K562 (cell line): ENCODE data around the gene ZBTB2.
"Not testable (repeated sequence)": the region's sequence is repeated elsewhere in the genome, so short reads cannot be mapped to it uniquely, and the experiment has no call there.

ENCODE experiments used
- FOXM1 ChIP-seq, 2 experiments: fragments of 450-650 bp in 1 of 2; sonication (generic) in 1 of 2; formaldehyde crosslinking in 1 of 2; IDR thresholded peaks; 2 replicates each; pipeline versions ENCODE4 v1.6.1 to v1.9.0; 2017 to 2022; ENCODE audit warnings: low read depth in 2 of 2, mild to moderate bottlenecking in 2 of 2, missing genetic modification reagents in 1 of 2, moderate library complexity in 1 of 2
- NR1H2 ChIP-seq: sonication (generic); formaldehyde crosslinking; IDR thresholded peaks from 2 replicates; pipeline ENCODE4 v1.4.0; 2020; ENCODE audit warnings: mild to moderate bottlenecking, missing genetic modification reagents
- NR3C1 ChIP-seq: sonication (generic); formaldehyde crosslinking; IDR thresholded peaks from 2 replicates; pipeline ENCODE4 v1.8.1; 2022; ENCODE audit warnings: missing genetic modification reagents
- POLR2A ChIP-seq: fragments of 450-650 bp; conservative IDR thresholded peaks from 2 replicates; pipeline ENCODE4 v1.6.1; 2016
- U2AF2 ChIP-seq: fragments of 200-400 bp; formaldehyde crosslinking; optimal IDR thresholded peaks from 2 replicates; pipeline ENCODE3; 2017; ENCODE audit warnings: low read depth, mild to moderate bottlenecking, low read length
- YBX1 ChIP-seq: fragments of 450-650 bp; IDR thresholded peaks from 2 replicates; pipeline ENCODE4 v1.7.1; 2016; ENCODE audit warnings: mild to moderate bottlenecking
- TF ChIP-seq, protein P1 (sequence below), 3 experiments: IDR thresholded peaks in 2 of 3; conservative IDR thresholded peaks in 1 of 3; 2 replicates each; pipeline ENCODE4 v1.5.1; 2011 to 2012; ENCODE audit warnings: low read length in 3 of 3, mild to moderate bottlenecking in 3 of 3, control low read depth in 2 of 3, improper control_type of control experiment in 1 of 3, inconsistent platforms in 1 of 3, low read depth in 1 of 3, mixed read lengths in 1 of 3, moderate library complexity in 1 of 3; ENCODE audit not compliant: insufficient read depth in 2 of 3
- TF ChIP-seq, protein P2 (sequence below): sonication (generic); formaldehyde crosslinking; IDR thresholded peaks from 2 replicates; pipeline ENCODE4 v1.4.0; 2020; ENCODE audit warnings: mild to moderate bottlenecking, missing genetic modification reagents

GRCh38 chr6:151382631-151383030, 8.7 kb downstream of the ZBTB2 start:
- not testable (repeated sequence) for TF ChIP-seq POLR2A; NR3C1 (CRISPR knock-in tag); NR1H2 (CRISPR knock-in tag); FOXM1 (IDR thresholded peaks at IDR 0.05; ENCODE audit: low read depth); FOXM1 (CRISPR knock-in tag; IDR thresholded peaks at IDR 0.05; ENCODE audit: low read depth); YBX1; U2AF2
- TF ChIP-seq, protein P1, sequence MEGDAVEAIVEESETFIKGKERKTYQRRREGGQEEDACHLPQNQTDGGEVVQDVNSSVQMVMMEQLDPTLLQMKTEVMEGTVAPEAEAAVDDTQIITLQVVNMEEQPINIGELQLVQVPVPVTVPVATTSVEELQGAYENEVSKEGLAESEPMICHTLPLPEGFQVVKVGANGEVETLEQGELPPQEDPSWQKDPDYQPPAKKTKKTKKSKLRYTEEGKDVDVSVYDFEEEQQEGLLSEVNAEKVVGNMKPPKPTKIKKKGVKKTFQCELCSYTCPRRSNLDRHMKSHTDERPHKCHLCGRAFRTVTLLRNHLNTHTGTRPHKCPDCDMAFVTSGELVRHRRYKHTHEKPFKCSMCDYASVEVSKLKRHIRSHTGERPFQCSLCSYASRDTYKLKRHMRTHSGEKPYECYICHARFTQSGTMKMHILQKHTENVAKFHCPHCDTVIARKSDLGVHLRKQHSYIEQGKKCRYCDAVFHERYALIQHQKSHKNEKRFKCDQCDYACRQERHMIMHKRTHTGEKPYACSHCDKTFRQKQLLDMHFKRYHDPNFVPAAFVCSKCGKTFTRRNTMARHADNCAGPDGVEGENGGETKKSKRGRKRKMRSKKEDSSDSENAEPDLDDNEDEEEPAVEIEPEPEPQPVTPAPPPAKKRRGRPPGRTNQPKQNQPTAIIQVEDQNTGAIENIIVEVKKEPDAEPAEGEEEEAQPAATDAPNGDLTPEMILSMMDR (IDR thresholded peaks at IDR 0.05 in 2 of 3, conservative IDR thresholded peaks at IDR 0.05 in 1 of 3; ENCODE audit: insufficient read depth in 2 of 3, low read depth in 1 of 3, low read length in 3 of 3) = not testable (repeated sequence)
- TF ChIP-seq, protein P2, sequence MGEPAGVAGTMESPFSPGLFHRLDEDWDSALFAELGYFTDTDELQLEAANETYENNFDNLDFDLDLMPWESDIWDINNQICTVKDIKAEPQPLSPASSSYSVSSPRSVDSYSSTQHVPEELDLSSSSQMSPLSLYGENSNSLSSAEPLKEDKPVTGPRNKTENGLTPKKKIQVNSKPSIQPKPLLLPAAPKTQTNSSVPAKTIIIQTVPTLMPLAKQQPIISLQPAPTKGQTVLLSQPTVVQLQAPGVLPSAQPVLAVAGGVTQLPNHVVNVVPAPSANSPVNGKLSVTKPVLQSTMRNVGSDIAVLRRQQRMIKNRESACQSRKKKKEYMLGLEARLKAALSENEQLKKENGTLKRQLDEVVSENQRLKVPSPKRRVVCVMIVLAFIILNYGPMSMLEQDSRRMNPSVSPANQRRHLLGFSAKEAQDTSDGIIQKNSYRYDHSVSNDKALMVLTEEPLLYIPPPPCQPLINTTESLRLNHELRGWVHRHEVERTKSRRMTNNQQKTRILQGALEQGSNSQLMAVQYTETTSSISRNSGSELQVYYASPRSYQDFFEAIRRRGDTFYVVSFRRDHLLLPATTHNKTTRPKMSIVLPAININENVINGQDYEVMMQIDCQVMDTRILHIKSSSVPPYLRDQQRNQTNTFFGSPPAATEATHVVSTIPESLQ = not testable (repeated sequence)
